Testis (tissue), 5 donors: ENCODE results near the gene HCK. TPM values are rescaled to one million over a fixed set of nuclear protein-coding genes. Genes with fewer than 3 reads are reported as not detected.

Source experiments
- DNase-seq: peaks from one replicate; pipeline ENCODE4 v3.0.0-alpha.2; 2019
- H3K27ac ChIP-seq, 2 donors: fragments of 200-600 bp; sonication (generic); one replicate each; pipeline ENCODE4 v1.5.1; 2019
- H3K27me3 ChIP-seq: fragments of 200-600 bp; sonication (generic); one replicate; pipeline ENCODE4 v1.5.1; 2019
- H3K36me3 ChIP-seq: fragments of 200-600 bp; sonication (generic); one replicate; pipeline ENCODE4 v1.5.1; 2017; ENCODE audit warnings: low read depth; ENCODE audit errors: missing control alignments
- H3K4me1 ChIP-seq: fragments of 200-600 bp; sonication (generic); one replicate; pipeline ENCODE4 v1.5.1; 2019
- H3K4me3 ChIP-seq, 2 donors: fragments of 200-600 bp; sonication (generic); one replicate each; pipeline ENCODE4 v1.5.1; 2017 to 2019
- H3K9me3 ChIP-seq: fragments of 200-600 bp; sonication (generic); one replicate; pipeline ENCODE4 v1.5.1; 2017
- POLR2A ChIP-seq: fragments of 450-650 bp; IDR thresholded peaks from one replicate; pipeline ENCODE4 v1.6.1; 2017; ENCODE audit warnings: antibody characterized with exemption, mild to moderate bottlenecking, moderate library complexity
- WGBS, 2 donors: methylation state at CpG; one replicate each; pipeline ENCODE4 v1.1.5; 2018; 5-methylcytosine and 5-hydroxymethylcytosine counted together
- intact Hi-C: fragments of 100-400 bp; cut with DNase I; formaldehyde crosslinking; loops from one replicate; pipeline ENCODE4 v1.15.1; 2023; ENCODE audit warnings: low total_unique reads
- long read RNA-seq, 2 donors: transcript quantifications; one replicate each; lab custom pipeline, GENCODE V29; 2026
- polyA plus RNA-seq: library from polyadenylated mRNA; stranded (reverse); fragments of 350-450 nt; fragmentation: Illumina TruSeq; extraction: RNeasy Lipid Tissue Mini Kit (QIAGEN cat#74804); gene quantifications from one replicate; pipeline ENCODE4 v1.2.3, GENCODE V29; 2014; ENCODE audit warnings: low read depth, low replicate concordance; ENCODE audit not compliant: insufficient read depth
- total RNA-seq, 2 donors: library from RNA; depleted of rRNA; stranded (reverse); fragments of >200 nt; gene quantifications; one replicate each; pipeline ENCODE4 v1.2.3, GENCODE V29; 2016
- TF ChIP-seq, protein P1 (sequence below), 3 experiments: fragments of 450-650 bp in 2 of 3; fragments of 200-600 bp in 1 of 3; sonication (generic) in 1 of 3; IDR thresholded peaks; one replicate each; pipeline ENCODE4 v1.5.1; 2016 to 2019; ENCODE audit warnings: antibody characterized with exemption in 3 of 3, mild to moderate bottlenecking in 2 of 3, moderate library complexity in 1 of 3

The HCK gene
- total RNA-seq (1 to 10 TPM; 1.3 to 4.5 TPM), polyA plus RNA-seq (8.9 TPM)
- long read RNA-seq, donor 1, partial matches to known transcripts = 0 of 2 reads
- long read RNA-seq, donor 1, other reads (novel, unspliced or antisense) = 0 of 2 reads
- long read RNA-seq, donor 2 = 0 reads

DNA sequence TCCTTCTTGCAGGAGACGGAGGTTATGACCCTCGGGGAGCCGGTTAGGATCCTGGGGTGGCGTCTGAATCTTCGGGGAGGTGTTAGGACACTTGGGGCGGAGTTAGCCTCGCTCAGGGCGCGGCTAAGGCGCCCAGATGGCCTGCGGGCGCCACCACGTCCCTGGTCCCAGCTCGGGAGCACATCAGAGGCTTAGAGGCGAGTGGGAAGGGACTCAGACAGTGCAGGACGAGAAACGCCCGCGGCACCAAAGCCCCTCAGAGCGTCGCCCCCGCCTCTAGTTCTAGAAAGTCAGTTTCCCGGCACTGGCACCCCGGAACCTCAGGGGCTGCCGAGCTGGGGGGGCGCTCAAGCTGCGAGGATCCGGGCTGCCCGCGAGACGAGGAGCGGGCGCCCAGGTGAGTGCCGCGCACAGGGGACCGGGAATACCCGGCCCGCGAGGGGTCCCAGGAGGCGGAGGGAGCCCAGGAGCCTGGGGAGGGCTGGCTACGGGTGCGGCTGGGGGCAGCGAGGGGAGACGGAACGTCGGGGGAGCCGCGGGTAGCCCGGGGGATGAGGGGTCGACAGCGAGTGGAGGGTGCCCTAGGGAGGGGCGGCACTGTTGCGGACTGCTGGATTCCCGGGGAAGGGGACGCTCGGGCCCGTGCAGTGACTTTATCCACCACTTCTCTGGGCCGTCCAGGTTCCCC, at the start of gene HCK:
Gene HCK, plus strand, starts transcription at position 153 of the 688 bp plus-strand sequence.
- no peak for DNase-seq
- WGBS, 2 donors = 1 to 2% methylated on average over 22 to 49 of the region's 58 CpGs
- intact Hi-C loops = no loop called here
- Histone ChIP-seq H3K27ac (no peak within 1 kb of the TSS), H3K36me3 (no peaks in the 10 kb centered on the region), H3K4me1 (no peaks in the 10 kb centered on the region), H3K9me3 (no peaks in the 10 kb centered on the region), H3K27me3 (no peaks in the 10 kb centered on the region), H3K4me3 (peak within 1 kb of the TSS; percentile 21 to 30)
- no peak for TF ChIP-seq POLR2A
- TF ChIP-seq, protein P1, sequence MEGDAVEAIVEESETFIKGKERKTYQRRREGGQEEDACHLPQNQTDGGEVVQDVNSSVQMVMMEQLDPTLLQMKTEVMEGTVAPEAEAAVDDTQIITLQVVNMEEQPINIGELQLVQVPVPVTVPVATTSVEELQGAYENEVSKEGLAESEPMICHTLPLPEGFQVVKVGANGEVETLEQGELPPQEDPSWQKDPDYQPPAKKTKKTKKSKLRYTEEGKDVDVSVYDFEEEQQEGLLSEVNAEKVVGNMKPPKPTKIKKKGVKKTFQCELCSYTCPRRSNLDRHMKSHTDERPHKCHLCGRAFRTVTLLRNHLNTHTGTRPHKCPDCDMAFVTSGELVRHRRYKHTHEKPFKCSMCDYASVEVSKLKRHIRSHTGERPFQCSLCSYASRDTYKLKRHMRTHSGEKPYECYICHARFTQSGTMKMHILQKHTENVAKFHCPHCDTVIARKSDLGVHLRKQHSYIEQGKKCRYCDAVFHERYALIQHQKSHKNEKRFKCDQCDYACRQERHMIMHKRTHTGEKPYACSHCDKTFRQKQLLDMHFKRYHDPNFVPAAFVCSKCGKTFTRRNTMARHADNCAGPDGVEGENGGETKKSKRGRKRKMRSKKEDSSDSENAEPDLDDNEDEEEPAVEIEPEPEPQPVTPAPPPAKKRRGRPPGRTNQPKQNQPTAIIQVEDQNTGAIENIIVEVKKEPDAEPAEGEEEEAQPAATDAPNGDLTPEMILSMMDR (IDR thresholded peaks at IDR 0.05) = no peak

DNA sequence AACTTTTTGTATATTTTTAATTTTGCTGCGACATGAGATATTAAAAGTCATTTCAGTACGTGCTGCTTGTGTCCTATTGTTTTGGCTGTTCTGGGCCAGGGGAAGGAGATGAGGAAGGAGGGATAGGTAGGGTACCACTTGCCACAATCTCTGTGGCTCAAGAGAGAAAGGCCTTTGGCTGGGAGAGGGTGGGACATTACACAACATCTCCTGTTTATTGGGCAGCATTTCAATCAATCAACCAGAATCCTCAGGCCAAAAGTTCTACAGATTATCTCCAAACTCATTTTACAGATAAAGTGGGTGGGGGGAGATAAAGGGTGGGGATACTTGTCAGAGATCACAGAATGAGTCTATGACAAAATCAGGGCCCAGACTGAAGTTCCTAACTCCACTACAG, 48.7 kb upstream of the HCK start:
- intact Hi-C loops = no loop called here
- Histone ChIP-seq H3K27ac (no peak overlapping the region), H3K4me1 (no peaks in the 10 kb centered on the region), H3K9me3 (no peaks in the 10 kb centered on the region), H3K4me3 (no peak overlapping the region), H3K36me3 (no peaks in the 10 kb centered on the region), H3K27me3 (no peaks in the 10 kb centered on the region)
- TF ChIP-seq POLR2A = no peak
- 82 to 85% methylated on average over 2 of the region's 2 CpGs for WGBS, 2 donors
- DNase-seq = no peak

DNA sequence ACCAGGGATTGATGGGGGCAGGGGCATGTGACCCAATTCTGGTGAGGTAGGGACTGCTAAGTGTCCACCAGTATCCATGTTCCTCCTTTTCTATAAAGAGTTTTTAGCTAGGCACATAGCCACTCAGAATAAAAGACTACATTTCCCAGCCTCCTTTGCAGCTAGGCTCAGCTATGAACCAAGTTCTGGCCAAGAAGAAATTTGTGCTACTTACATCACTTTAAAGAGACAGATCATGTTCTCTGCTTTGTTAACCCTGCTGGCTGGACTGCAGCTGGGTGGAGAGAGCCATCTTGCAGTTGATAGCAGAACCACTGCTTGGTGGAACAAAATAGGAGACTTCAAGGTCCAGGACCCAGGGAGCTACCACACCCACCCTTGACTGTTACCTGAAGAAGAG, 47.1 kb upstream of the HCK start:
- intact Hi-C loops = no loop called here
- no peak for DNase-seq
- no peaks in the 10 kb centered on the region for H3K4me1 ChIP-seq
- H3K4me3 ChIP-seq = no peak overlapping the region
- H3K27me3 ChIP-seq = no peaks in the 10 kb centered on the region
- H3K36me3 ChIP-seq = no peaks in the 10 kb centered on the region
- TF ChIP-seq, protein P1 (IDR thresholded peaks at IDR 0.05) = no peak
- no peak for TF ChIP-seq POLR2A
- H3K9me3 ChIP-seq = no peaks in the 10 kb centered on the region
- no peak overlapping the region for H3K27ac ChIP-seq

DNA sequence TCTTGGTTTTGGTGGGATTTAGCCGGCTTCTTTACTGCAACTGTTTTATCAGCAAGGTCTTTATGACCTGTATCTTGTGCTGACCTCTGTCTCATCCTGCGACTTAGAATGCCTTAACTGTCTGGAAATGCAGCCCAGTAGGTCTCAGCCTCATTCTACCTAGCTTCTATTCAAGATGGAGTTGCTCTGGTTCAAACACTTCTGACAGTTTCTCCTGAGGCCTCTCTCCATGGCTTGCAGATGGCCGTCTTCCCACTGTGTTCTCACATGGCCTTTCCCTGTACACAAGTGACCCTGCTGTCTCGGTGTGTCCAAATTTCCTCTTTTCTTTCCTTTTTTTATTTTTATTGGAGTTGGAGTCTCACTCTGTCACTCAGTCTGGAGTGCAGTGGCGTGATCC, 46.0 kb upstream of the HCK start:
- intact Hi-C loops = no loop called here
- TF ChIP-seq, protein P1 (IDR thresholded peaks at IDR 0.05) = no peak
- WGBS, 2 donors = 81% methylated on average over 5 of the region's 5 CpGs
- Histone ChIP-seq H3K36me3 (no peaks in the 10 kb centered on the region), H3K27ac (no peak overlapping the region), H3K27me3 (no peaks in the 10 kb centered on the region), H3K9me3 (no peaks in the 10 kb centered on the region), H3K4me3 (no peak overlapping the region), H3K4me1 (no peaks in the 10 kb centered on the region)
- no peak for DNase-seq

DNA sequence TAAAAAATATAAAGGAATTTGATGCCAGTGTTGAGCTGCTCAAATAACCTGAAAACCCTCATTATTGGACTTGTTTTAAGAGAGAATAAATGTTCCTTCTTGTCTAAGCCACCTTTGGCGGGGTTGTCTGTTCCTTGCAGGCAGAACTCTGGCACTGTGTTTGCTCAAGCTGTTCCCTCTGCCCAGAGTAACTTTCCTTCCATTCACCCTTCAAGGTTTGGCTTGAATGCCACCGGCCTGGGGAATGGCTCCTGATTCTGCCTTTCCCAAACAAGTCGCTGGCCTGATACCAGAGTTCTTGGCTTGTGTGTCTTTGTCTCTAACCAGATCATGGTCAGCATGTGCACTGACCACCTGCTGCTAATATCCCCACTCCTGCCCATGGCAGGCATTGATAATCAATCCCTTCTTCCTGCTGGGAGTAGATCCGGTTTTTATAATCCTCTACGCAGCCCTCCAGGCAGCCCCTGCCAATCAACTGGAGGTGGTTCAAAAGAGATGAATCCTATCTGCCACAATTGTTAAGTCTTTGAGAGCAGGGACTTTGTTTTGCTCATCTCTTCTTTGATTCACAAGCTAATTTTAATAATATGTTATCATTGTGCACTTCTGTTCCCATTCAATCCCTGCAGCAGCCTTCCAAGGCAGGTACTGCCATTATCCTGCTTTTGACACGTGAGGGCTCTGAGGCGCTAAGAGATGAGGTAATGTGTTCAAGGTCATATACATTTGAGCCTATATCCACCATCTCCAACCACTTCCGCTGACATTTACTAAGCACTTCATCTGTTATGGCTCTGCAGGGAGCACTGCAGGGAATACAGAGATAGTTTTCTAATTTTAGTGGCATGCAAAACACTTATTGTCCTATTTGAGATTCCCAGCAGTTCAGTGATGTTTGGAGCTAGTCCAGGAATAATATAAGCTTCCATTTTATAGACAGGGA, 44.9 kb upstream of the HCK start:
- TF ChIP-seq POLR2A = no peak
- TF ChIP-seq, protein P1 (IDR thresholded peaks at IDR 0.05) = no peak
- Histone ChIP-seq H3K36me3 (no peaks in the 10 kb centered on the region), H3K27ac (no peak overlapping the region), H3K4me1 (no peaks in the 10 kb centered on the region), H3K27me3 (no peaks in the 10 kb centered on the region), H3K9me3 (no peaks in the 10 kb centered on the region), H3K4me3 (no peak overlapping the region)
- 58 to 67% methylated on average over 8 of the region's 8 CpGs for WGBS, 2 donors
- intact Hi-C loops = no loop called here
- no peak for DNase-seq
